Posterior vena cava (tissue), 2 donors: Measurements from ENCODE around the gene C1orf174. TPM values are rescaled to one million over a fixed set of nuclear protein-coding genes. Genes with fewer than 3 reads are reported as not detected.
A peak's percentile ranks its signal among the peaks of the same experiment; 100 is the strongest.

Experiments used
- DNase-seq: peaks from one replicate; pipeline ENCODE4 v3.0.0-alpha.2; 2020; ENCODE audit warnings: low spot score
- intact Hi-C, 2 donors: fragments of 100-400 bp; cut with DNase I; formaldehyde crosslinking; loops; one replicate each; pipeline versions ENCODE4 v1.14.1 to v1.14.2; 2022 to 2023
- total RNA-seq, 2 donors: library from RNA; stranded (reverse); fragmentation: NEBNext Ultra II Directional; extraction: Animal tissue kit (Norgen Biotek cat#: 25700); gene quantifications; one replicate each; pipeline ENCODE4 v1.2.1, GENCODE V29; 2021
- donor health status: DM: yes; HTN: yes; CAD: no.
- donor health status: DM: yes; HTN: yes; CAD: no.

C1orf174 gene
- total RNA-seq, 2 donors from 2014 or later: 18.7 to 20.4 TPM

DNA sequence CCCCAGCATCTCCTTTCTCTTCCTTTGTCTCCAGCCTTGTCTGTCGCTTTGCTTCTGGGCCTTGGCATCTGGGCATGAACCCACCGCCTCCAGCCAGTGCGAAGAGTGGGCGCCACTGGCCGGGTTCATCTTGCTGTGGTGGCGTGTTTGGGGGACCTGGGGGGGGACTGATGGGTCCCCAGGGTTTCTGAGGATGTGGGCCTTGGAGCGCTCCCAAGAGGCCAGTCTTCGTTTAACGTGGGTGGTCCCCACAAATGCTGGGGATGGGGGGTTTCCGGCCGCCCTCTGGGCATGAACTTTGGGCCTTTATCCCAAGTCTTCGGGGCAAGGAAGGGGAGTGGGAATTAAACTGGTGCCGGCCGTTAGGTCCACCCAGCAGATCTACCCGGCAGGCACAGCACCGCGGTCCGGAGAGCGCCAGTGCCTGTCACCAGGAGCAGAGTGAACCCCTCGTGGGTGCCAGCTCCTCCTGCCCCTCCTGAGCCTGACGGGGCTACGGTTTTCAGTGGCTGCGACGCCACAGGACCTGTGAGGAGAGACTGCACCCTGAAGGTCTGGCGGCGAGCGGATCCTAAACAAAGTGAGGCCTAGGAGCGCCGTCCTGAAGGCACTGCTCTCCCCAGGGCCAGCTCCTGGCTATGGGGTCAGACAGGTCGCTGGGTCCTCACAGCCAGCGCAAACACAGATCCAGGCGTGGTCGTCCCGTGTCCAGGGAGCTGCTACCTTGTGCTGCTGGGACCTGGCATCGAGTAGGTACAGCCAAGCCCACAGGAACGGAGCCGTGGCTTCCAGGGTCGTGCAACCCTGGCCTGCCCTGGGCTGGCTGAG is 12.1 kb upstream of the C1orf174 start:
- intact Hi-C loops: loop anchor here in 1 of 2 donors (2.0 kb wide), 1 partner anchor 33 kb away; no protein-coding TSS in a partner anchor
- DNase-seq: peak; percentile 71

GRCh38 chr1:3910857-3911845 is 11.1 kb upstream of the C1orf174 start:
- peak; percentile 87 for DNase-seq
- intact Hi-C loops: loop anchor here in 1 of 2 donors (2.0 kb wide), 1 partner anchor 32 kb away; no protein-coding TSS in a partner anchor

DNA sequence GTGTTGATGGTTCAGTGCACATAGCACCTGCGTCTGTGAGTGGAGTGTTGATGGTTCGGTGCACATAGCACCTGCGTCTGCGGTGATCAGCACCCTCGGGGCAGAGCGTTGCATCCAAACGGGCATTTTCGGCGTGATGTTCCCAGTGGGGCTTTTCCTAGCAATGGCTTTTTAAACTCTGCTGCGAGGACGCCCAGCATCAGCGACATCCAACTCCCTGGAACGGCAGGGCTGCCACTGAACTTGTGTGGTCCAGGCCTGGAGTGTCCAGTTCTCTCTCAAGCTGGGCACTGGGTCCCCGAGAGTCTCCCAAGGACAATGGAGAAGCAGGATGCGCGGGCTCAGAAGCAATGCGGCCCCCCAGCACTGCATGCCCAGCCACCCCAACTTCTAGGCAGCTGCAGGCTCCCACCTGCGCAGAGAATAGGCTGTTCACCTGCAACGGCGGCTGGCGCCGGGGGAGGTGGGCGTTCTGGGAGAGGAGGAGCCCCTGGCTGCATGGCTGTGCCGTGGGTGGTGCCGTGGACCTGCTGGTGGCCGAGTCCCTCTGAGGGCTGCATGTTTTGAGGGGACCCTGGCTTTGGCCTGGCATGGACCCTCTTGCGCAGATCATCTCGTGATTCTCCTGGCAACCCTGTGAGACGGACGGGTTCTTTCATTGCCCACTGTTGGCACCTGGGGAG is 10.1 kb upstream of the C1orf174 start:
- intact Hi-C loops: loop anchor here in 1 of 2 donors (2.0 kb wide), 1 partner anchor 31 kb away; no protein-coding TSS in a partner anchor
- peak; percentile 73 for DNase-seq

DNA sequence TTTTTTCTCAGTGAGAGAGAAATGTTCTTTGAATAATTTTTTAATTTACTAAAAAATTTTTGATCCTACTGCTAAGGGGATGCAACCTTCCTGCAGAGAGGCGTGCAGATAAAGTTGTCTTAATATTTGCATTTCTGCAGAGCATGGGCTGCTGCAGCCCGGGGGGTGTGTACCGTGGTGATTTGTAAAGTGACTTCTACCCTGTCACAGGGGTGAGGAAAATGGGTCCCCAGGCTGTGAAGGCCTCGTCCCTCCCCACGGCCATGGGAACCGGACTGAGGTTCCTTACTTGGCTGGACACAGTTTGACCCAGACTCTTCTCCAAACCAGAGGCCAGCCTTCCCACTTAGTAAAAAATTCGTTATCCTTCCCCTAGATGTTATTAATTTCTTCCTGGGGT is 9.5 kb upstream of the C1orf174 start:
- peak; percentile 16 for DNase-seq
- intact Hi-C loops: loop anchor here in 1 of 2 donors (2.0 kb wide), 1 partner anchor 31 kb away; no protein-coding TSS in a partner anchor

- intact Hi-C loops: no loop called here
- DNase-seq: no peak
Measured at GRCh38 chr1:3908886-3909517, 8.9 kb upstream of the C1orf174 start.

- intact Hi-C loops: no loop called here
- DNase-seq: no peak
Measured at GRCh38 chr1:3907621-3908165, 7.6 kb upstream of the C1orf174 start.

DNA sequence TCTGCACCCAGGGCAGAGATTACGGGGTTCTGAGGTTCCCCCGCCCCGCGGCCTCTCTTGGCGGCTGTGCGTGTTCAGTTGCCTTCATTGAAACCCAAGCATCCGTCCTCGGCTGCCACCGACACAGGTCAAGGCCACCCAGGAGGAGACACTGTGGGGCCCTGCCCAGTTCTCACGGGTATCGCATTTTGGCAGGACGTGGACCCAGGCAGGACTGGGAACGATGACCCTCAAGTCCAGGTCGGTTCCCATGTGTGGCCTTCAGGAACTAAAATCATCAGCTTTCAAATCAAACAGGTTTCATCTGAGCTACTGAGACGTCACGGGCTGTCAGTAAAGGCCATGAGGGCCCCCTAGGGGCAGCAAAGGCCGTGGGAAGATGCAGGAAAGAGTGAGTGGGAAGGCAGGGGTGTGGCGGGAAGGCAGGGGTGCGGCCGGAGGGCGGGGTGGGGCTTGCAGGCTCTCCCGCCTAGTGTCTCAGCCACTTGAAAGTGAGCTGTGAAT is 7.0 kb upstream of the C1orf174 start:
- intact Hi-C loops: no loop called here
- DNase-seq: no peak

DNA sequence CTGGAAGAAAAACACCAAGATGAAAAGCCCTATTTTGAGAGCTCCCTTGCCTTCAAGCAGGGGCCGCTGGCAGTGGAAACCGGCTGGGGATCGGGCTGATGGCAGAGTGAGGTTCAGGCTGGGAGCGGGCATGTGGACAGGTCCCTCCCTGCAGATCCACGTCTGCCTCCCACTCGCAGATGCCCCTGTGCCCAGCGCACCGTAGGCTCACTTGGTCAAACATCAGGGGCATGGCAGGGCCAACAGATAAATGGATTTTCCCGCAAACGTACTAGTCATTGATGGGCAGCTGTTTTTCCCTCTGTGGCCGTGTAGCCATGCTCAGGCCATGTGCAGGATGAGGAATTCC is 6.6 kb upstream of the C1orf174 start:
- intact Hi-C loops: no loop called here
- no peak for DNase-seq

GRCh38 chr1:3905953-3906671 is 6.0 kb upstream of the C1orf174 start:
- intact Hi-C loops: no loop called here
- no peak for DNase-seq

DNA sequence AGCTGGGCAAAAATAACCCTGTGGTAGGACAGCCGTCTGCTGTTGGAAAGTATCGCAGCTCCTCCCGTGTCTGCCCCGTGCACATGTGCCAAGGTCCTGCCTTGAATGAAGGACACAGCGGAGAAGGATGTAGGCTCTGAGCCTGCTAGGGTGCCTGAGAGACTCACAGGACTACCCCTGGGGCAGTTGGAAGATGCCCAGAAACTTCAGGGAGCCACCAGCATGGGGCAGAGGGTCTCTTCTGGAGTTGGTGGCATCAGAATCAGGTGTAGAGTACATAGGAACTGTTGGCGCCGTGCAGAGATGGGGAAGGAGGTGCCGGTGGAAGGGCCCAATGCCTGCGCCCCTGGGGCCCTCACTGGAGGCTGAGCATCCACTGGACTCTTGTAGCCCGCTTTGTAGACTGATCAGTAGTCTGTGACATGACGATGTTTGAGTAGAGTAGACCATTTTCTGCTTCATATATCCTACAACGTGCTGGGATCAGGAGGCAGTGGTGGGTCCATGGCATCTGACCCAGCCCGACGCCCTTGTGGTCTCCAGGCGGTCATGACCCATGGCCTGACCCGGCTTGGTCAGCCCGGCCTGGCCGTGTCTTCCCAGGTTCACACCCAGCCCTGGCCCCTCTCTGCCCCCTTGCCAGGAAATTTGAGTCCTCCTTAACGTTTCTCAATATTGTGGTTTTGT is 5.3 kb upstream of the C1orf174 start:
- intact Hi-C loops: no loop called here
- DNase-seq: no peak

- intact Hi-C loops: no loop called here
- peak; percentile 32 for DNase-seq
Measured at GRCh38 chr1:3904843-3905185, 4.7 kb upstream of the C1orf174 start.

DNA sequence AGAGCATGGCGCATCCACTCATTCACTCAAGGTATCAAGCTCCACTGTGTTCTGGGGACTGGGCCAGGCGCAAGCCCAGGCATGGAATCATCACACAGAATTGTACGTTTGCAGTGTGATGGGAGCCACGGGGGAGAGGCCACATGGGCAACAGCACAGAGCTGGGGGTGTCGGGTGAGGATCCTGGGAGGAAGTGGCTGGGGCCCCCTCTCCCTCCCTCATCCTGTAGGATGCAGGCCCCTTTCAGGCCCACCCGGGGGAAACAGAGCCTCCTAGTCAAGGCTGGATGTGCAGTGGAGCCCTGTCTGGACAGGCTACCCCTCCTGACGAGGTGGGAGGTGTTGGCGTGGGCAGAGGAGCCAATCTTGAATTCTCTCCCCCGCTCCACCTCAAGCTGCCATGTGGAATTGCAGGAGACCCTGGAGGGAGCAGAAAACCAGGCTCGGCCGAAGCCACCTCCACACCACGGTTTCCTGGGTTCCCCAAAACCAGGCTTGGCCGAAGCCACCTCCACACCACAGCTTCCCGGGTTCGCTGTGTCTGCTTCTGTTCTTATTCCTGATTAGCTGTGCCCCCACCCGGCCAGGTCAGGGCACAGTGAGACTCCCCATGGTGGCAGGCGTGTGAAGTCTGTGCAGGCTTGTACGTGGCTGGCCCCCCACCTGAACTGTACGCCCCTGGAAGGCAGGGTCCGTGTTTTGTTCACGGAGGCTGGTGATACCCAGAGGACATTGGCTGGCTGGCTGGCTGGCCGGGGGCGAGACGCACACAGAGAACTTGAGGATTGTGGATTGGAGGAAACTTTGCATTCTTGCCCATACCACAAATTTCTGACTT is 4.2 kb upstream of the C1orf174 start:
- intact Hi-C loops: no loop called here
- DNase-seq: no peak

- intact Hi-C loops: no loop called here
Measured at GRCh38 chr1:3903141-3904005, 3.3 kb upstream of the C1orf174 start.

GRCh38 chr1:3902571-3903091 is 2.6 kb upstream of the C1orf174 start:
- no peak for DNase-seq
- intact Hi-C loops: no loop called here

More at GRCh38 chr1:3903141-3904005, 3.3 kb upstream of the C1orf174 start:
- DNase-seq: no peak

GRCh38 chr1:3902111-3902511 is 2.0 kb upstream of the C1orf174 start:
- no peak for DNase-seq
- intact Hi-C loops: no loop called here
